ENCODE results near the gene ROPN1B. TPM values are rescaled to one million over a fixed set of nuclear protein-coding genes. Genes with fewer than 3 reads are reported as not detected.

Gene ROPN1B
- total RNA-seq, 1 donor = 0.10 TPM

- Histone ChIP-seq H3K4me3 (ENCODE audit: low read length) (no peak overlapping the region), H3K4me1 (ENCODE audit: insufficient read depth, low read length) (no peaks in the 10 kb centered on the region), H3K27me3 (ENCODE audit: insufficient read depth, low read length) (no peaks in the 10 kb centered on the region)
Measured at GRCh38 chr3:126014252-126014651, 45.3 kb downstream of the ROPN1B start.

DNA sequence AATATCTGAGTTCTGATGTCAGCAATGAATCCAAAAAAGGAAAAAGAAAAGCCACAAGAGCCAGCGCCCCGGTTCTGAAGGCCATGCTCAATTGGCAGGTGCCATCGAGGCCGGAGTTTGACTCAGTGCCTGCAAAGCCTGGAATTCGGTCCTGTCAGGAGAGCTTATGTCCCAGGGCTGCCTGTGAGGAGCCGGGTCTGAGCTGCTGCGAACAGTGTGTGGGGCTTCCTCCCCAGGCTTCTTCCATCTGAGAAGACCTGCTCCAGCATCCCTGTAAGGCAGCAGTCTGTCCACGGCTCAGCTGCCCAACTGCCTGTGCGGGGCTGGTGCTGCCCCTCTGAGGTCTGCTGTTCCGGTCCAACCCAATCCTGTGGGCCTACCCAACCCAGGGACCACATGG, 46.1 kb downstream of the ROPN1B start:
- H3K4me1 ChIP-seq (ENCODE audit: insufficient read depth, low read length) = no peaks in the 10 kb centered on the region
- H3K4me3 ChIP-seq (ENCODE audit: low read length) = no peak overlapping the region

More at GRCh38 chr3:126014252-126014651, 45.3 kb downstream of the ROPN1B start:
- no peaks in the 10 kb centered on the region for H3K9me3 ChIP-seq (ENCODE audit: low read depth, low read length)

GRCh38 chr3:126016616-126017015, 47.6 kb downstream of the ROPN1B start:
- no peaks in the 10 kb centered on the region for H3K27me3 ChIP-seq (ENCODE audit: insufficient read depth, low read length)
- no peaks in the 10 kb centered on the region for H3K4me1 ChIP-seq (ENCODE audit: insufficient read depth, low read length)
- no peaks in the 10 kb centered on the region for H3K9me3 ChIP-seq (ENCODE audit: low read depth, low read length)
- H3K4me3 ChIP-seq (ENCODE audit: low read length) = no peak overlapping the region

More for the DNA sequence above, 46.1 kb downstream of the ROPN1B start:
- Histone ChIP-seq H3K9me3 (ENCODE audit: low read depth, low read length) (no peaks in the 10 kb centered on the region), H3K27me3 (ENCODE audit: insufficient read depth, low read length) (no peaks in the 10 kb centered on the region)

DNA sequence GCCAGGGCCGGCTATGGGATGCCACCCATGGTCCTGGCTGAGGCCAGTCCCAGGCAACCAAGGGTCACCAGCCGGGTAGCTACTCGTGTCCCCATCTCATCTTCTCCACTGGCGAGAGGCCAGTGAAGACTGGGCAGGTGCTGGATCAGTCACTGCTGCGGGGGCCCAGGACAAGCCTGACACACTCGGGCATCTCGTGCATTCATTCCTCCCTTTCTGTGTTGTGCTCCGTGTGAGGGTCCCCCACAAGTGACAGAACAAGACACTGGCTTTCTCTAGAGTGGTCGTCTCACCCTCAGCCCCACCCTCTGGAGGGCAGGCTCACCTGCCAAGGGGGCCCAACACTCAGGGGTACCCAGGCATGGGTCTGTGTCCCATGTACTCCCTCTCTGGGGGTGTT, 48.4 kb downstream of the ROPN1B start:
- Histone ChIP-seq H3K27me3 (ENCODE audit: insufficient read depth, low read length) (no peaks in the 10 kb centered on the region), H3K4me3 (ENCODE audit: low read length) (no peak overlapping the region), H3K9me3 (ENCODE audit: low read depth, low read length) (no peaks in the 10 kb centered on the region), H3K4me1 (ENCODE audit: insufficient read depth, low read length) (no peaks in the 10 kb centered on the region)

- H3K27me3 ChIP-seq (ENCODE audit: insufficient read depth, low read length) = no peaks in the 10 kb centered on the region
- no peaks in the 10 kb centered on the region for H3K4me1 ChIP-seq (ENCODE audit: insufficient read depth, low read length)
- no peaks in the 10 kb centered on the region for H3K9me3 ChIP-seq (ENCODE audit: low read depth, low read length)
- no peak overlapping the region for H3K4me3 ChIP-seq (ENCODE audit: low read length)
Measured at GRCh38 chr3:126018545-126018944, 49.6 kb downstream of the ROPN1B start.

- H3K27me3 ChIP-seq (ENCODE audit: insufficient read depth, low read length) = no peaks in the 10 kb centered on the region
- no peaks in the 10 kb centered on the region for H3K4me1 ChIP-seq (ENCODE audit: insufficient read depth, low read length)
- no peak overlapping the region for H3K4me3 ChIP-seq (ENCODE audit: low read length)
- no peaks in the 10 kb centered on the region for H3K9me3 ChIP-seq (ENCODE audit: low read depth, low read length)
Measured at GRCh38 chr3:126018995-126019394, 50.0 kb downstream of the ROPN1B start.

DNA sequence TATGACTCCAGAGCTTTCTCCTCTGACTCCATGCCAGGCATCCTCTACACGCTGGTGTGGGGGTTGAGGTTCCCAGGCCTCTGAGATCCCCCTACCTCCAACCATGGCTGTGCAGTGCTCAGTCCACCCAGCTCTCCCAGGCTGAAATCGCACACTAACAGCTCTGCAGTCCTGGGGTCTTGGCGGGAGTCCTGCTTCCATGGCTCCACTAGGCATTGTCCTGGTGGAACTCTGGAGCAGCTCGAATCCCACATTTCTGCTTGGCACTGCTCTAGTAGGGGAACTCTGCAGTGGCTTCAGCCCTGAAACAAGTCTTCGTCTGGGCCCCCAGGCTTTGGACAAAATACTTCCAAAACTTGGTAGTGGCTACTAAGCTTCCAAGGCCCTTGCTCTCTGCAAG, 50.7 kb downstream of the ROPN1B start:
- H3K4me3 ChIP-seq (ENCODE audit: low read length) = no peak overlapping the region
- no peaks in the 10 kb centered on the region for H3K9me3 ChIP-seq (ENCODE audit: low read depth, low read length)
- H3K4me1 ChIP-seq (ENCODE audit: insufficient read depth, low read length) = no peaks in the 10 kb centered on the region

DNA sequence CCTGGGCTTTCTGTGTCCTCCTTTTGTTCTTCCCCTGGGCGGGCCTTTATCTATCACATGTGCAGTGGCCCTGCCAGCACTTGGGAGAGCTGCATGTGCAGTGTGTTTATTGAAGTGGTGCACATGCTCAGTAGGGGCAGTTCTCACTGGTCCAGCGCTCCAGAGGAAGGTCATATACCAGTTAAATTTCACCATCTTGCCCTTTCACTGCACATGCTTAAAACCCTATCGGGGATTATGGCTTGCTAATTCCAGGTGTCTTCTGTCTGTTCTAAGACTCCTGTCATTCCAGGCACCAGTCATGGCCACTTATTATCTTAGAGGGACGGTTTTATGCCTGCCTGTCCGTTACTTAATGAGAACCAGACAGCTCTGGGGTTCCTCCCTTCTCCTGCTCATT, 52.2 kb downstream of the ROPN1B start:
- no peak overlapping the region for H3K4me3 ChIP-seq (ENCODE audit: low read length)
- no peaks in the 10 kb centered on the region for H3K9me3 ChIP-seq (ENCODE audit: low read depth, low read length)
- H3K27me3 ChIP-seq (ENCODE audit: insufficient read depth, low read length) = no peaks in the 10 kb centered on the region
- H3K4me1 ChIP-seq (ENCODE audit: insufficient read depth, low read length) = no peaks in the 10 kb centered on the region

More for the DNA sequence above, 50.7 kb downstream of the ROPN1B start:
- no peaks in the 10 kb centered on the region for H3K27me3 ChIP-seq (ENCODE audit: insufficient read depth, low read length)

GRCh38 chr3:126021702-126022101, 52.7 kb downstream of the ROPN1B start:
- H3K9me3 ChIP-seq (ENCODE audit: low read depth, low read length) = no peaks in the 10 kb centered on the region
- no peaks in the 10 kb centered on the region for H3K27me3 ChIP-seq (ENCODE audit: insufficient read depth, low read length)
- no peaks in the 10 kb centered on the region for H3K4me1 ChIP-seq (ENCODE audit: insufficient read depth, low read length)
- no peak overlapping the region for H3K4me3 ChIP-seq (ENCODE audit: low read length)

- no peaks in the 10 kb centered on the region for H3K9me3 ChIP-seq (ENCODE audit: low read depth, low read length)
- H3K4me1 ChIP-seq (ENCODE audit: insufficient read depth, low read length) = no peaks in the 10 kb centered on the region
- no peak overlapping the region for H3K4me3 ChIP-seq (ENCODE audit: low read length)
- no peaks in the 10 kb centered on the region for H3K27me3 ChIP-seq (ENCODE audit: insufficient read depth, low read length)
Measured at GRCh38 chr3:126022741-126023359, 53.9 kb downstream of the ROPN1B start.

GRCh38 chr3:126023390-126023789, 54.4 kb downstream of the ROPN1B start:
- H3K27me3 ChIP-seq (ENCODE audit: insufficient read depth, low read length) = no peaks in the 10 kb centered on the region
- H3K4me1 ChIP-seq (ENCODE audit: insufficient read depth, low read length) = no peaks in the 10 kb centered on the region
- H3K9me3 ChIP-seq (ENCODE audit: low read depth, low read length) = no peaks in the 10 kb centered on the region
- no peak overlapping the region for H3K4me3 ChIP-seq (ENCODE audit: low read length)

DNA sequence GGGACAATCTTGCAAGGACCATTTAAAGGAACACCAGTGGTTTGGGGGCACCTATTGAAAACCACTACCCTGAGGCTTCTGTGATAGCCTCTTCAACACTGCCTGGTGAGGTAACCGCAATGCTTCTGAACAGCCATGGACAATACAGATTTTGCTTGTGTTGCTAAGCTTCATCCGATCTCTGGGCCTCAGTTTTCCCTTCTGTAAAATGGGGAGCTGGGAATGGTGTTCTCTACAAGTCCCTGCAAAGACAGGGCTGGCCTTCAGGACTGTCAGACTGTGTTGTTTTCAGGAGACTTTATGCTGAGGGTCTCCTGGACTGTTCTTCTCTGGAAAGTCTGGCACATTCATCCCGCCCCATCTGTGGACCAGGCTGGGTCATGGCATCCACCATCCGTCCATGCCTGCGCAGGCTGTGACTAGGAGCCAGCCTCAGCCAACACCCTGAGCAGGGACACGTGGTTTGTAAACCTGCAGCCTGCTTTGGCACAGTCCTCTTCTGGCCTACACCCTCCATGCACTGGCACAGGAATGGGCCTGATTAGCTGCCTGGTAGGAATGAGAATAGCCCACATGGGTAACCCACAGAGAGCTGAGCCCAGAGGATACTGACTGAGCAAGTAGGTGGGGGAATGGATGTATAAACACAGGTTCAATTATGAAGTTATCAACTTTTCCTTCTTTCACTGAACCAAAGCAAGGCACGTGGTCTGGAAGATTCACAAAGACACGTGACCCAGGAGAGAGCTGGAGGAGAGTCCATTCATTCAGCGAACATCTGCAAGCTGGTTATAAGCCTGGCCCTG, 55.3 kb downstream of the ROPN1B start:
- H3K9me3 ChIP-seq (ENCODE audit: low read depth, low read length) = no peaks in the 10 kb centered on the region
- no peaks in the 10 kb centered on the region for H3K4me1 ChIP-seq (ENCODE audit: insufficient read depth, low read length)
- no peaks in the 10 kb centered on the region for H3K27me3 ChIP-seq (ENCODE audit: insufficient read depth, low read length)

GRCh38 chr3:126025116-126025729, 56.2 kb downstream of the ROPN1B start:
- Histone ChIP-seq H3K4me1 (ENCODE audit: insufficient read depth, low read length) (no peaks in the 10 kb centered on the region), H3K4me3 (ENCODE audit: low read length) (no peak overlapping the region), H3K27me3 (ENCODE audit: insufficient read depth, low read length) (no peaks in the 10 kb centered on the region), H3K9me3 (ENCODE audit: low read depth, low read length) (no peaks in the 10 kb centered on the region)

More for the DNA sequence above, 55.3 kb downstream of the ROPN1B start:
- no peak overlapping the region for H3K4me3 ChIP-seq (ENCODE audit: low read length)

DNA sequence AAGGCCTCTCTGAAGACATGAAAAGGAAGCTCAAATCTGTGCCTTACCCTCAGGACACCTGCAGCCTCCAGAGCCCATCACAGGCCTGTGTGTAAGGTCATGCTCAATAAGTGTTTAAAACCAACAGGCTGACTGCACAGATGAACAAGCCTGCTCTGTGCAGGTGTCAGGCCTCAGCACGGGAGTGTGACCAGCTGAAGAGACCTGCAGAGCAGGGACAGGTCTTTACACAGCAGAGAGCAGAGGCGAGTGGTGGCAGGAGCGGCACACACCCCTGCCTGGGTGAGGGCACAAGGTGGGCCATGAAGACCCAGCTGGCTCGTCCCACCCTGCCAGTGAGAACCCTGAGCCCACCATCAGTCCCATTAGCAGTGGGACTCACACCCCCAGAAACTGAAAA, 56.9 kb downstream of the ROPN1B start:
- Histone ChIP-seq H3K27me3 (ENCODE audit: insufficient read depth, low read length) (no peaks in the 10 kb centered on the region), H3K4me3 (ENCODE audit: low read length) (no peak overlapping the region), H3K9me3 (ENCODE audit: low read depth, low read length) (no peaks in the 10 kb centered on the region), H3K4me1 (ENCODE audit: insufficient read depth, low read length) (no peaks in the 10 kb centered on the region)

- Histone ChIP-seq H3K9me3 (ENCODE audit: low read depth, low read length) (no peaks in the 10 kb centered on the region), H3K4me3 (ENCODE audit: low read length) (no peak overlapping the region), H3K27me3 (ENCODE audit: insufficient read depth, low read length) (no peaks in the 10 kb centered on the region), H3K4me1 (ENCODE audit: insufficient read depth, low read length) (no peaks in the 10 kb centered on the region)
Measured at GRCh38 chr3:126026277-126026751, 57.3 kb downstream of the ROPN1B start.
